Stomach (tissue), 4 donors: ENCODE data around the gene ARID5B.

ENCODE experiments used
- CTCF ChIP-seq, 7 experiments: fragments of 450-650 bp in 4 of 7; fragments of 200-600 bp in 3 of 7; sonication (generic) in 3 of 7; IDR thresholded peaks; one replicate each; pipeline ENCODE4 v1.5.1; 2016 to 2019; ENCODE audit warnings: antibody characterized with exemption in 7 of 7, control low read depth in 2 of 7, mild to moderate bottlenecking in 1 of 7
- POLR2A ChIP-seq, 4 donors: fragments of 450-650 bp; IDR thresholded peaks; one replicate each; pipeline ENCODE4 v1.6.1; 2016; ENCODE audit warnings: antibody characterized with exemption in 4 of 4, control low read depth in 2 of 4, mild to moderate bottlenecking in 1 of 4, moderate library complexity in 1 of 4

DNA sequence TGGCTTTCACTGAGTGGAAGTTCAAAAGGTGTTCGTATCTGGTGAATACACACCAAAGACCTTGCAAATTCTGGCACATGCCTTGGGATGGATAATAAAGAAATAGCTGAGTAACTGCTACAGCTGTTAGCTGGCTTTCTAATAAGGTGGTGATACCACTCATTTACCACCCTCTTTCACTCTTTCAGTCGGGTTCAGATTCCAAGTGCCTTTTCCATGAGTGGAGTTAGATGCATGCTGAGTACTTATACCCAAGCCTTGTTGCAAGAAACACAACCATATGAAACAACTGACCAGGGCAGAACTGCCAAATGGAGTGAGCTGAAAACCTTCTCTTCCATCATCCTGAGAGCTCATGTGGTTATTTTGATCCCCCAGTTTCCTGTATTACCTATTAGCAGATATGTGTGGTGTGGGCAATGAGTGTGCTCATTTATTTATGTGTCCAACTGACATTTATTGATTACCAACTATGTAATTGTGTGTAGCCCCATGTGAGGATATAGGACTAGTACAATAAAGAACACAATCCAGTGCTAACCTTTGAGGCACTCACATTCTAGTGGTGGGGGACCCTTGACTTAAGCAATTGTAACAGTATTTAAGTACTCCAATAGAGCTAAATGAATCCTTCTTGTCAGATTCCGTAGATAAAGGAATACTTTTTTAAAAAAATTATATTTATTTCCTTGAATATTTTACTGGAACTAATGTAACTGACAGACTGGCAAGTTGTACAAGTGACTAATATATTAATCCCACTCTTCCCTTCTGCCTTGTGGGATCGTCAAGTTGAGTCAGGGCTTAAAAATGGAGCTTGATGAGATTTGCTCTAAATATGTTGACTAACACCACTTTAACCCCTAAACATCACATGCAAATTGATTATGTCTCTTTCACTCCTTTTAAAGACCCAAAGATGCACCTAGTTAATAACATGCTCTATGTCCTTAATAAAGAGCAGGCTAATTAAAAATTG is 124.7 kb downstream of the ARID5B start:
- no peak for TF ChIP-seq CTCF (IDR thresholded peaks at IDR 0.05)
- no peak for TF ChIP-seq POLR2A (IDR thresholded peaks at IDR 0.05)
